ENCODE results near the gene SLC29A1.

Gene SLC29A1

GRCh38 chr6:44221961-44222335 lies 1.4 kb upstream of the SLC29A1 start:
- TF ChIP-seq ESRRG (CRISPR knock-in tag; IDR thresholded peaks at IDR 0.05): no peak
- no peak for TF ChIP-seq CSRNP3 (CRISPR knock-in tag; IDR thresholded peaks at IDR 0.05)
- TF ChIP-seq CREB5 (CRISPR knock-in tag; IDR thresholded peaks at IDR 0.05; ENCODE audit: low read depth): no peak
- 0 out of 2 replicates have a peak, but pooled peaks have one; percentile 34 for TF ChIP-seq ZFP30 (CRISPR knock-in tag; IDR thresholded peaks at IDR 0.05)
- TF ChIP-seq TCF4 (CRISPR knock-in tag; IDR thresholded peaks at IDR 0.05; ENCODE audit: borderline replicate concordance): no peak
- no peak for ATAC-seq

GRCh38 chr6:44222486-44223318 lies 693 bp upstream of the SLC29A1 start:
- TF ChIP-seq CREB5 (CRISPR knock-in tag; IDR thresholded peaks at IDR 0.05; ENCODE audit: low read depth) (no peak), PPARA (CRISPR knock-in tag; IDR thresholded peaks at IDR 0.05; ENCODE audit: borderline replicate concordance) (no peak), ARNTL (CRISPR knock-in tag; IDR thresholded peaks at IDR 0.05; ENCODE audit: borderline replicate concordance, low read depth) (no peak), ESRRG (CRISPR knock-in tag; IDR thresholded peaks at IDR 0.05) (no peak), ZNF8 (CRISPR knock-in tag; IDR thresholded peaks at IDR 0.05) (no peak), ISL1 (CRISPR knock-in tag; IDR thresholded peaks at IDR 0.05) (no peak), OSR1 (CRISPR knock-in tag; IDR thresholded peaks at IDR 0.05) (no peak), PATZ1 (CRISPR knock-in tag; IDR thresholded peaks at IDR 0.05; ENCODE audit: borderline replicate concordance) (no peak), TCF4 (CRISPR knock-in tag; IDR thresholded peaks at IDR 0.05; ENCODE audit: borderline replicate concordance) (no peak), GLIS3 (CRISPR knock-in tag; IDR thresholded peaks at IDR 0.05) (no peak)
- ATAC-seq: no peak; the same call in 2 of the 3 replicates

GRCh38 chr6:44224029-44224964 lies 902 bp downstream of the SLC29A1 start:
- ATAC-seq: peak; percentile 30
- TF ChIP-seq CSDC2 (CRISPR knock-in tag; IDR thresholded peaks at IDR 0.05) (no peak), PPARA (CRISPR knock-in tag; IDR thresholded peaks at IDR 0.05; ENCODE audit: borderline replicate concordance) (no peak), ARNTL (CRISPR knock-in tag; IDR thresholded peaks at IDR 0.05; ENCODE audit: borderline replicate concordance, low read depth) (no peak), GLIS3 (CRISPR knock-in tag; IDR thresholded peaks at IDR 0.05) (no peak)

- ATAC-seq: no peak
- TF ChIP-seq OSR1 (CRISPR knock-in tag; IDR thresholded peaks at IDR 0.05): no peak
- TF ChIP-seq TSHZ2 (CRISPR knock-in tag; IDR thresholded peaks at IDR 0.05): no peak
- no peak for TF ChIP-seq ZC3H10 (CRISPR knock-in tag; IDR thresholded peaks at IDR 0.05)
- TF ChIP-seq PPARA (CRISPR knock-in tag; IDR thresholded peaks at IDR 0.05; ENCODE audit: borderline replicate concordance): no peak
- TF ChIP-seq ZFP30 (CRISPR knock-in tag; IDR thresholded peaks at IDR 0.05): no peak
- no peak for TF ChIP-seq CSDC2 (CRISPR knock-in tag; IDR thresholded peaks at IDR 0.05)
- no peak for TF ChIP-seq BACH2 (CRISPR knock-in tag; IDR thresholded peaks at IDR 0.05; ENCODE audit: borderline replicate concordance)
- no peak for TF ChIP-seq ESRRG (CRISPR knock-in tag; IDR thresholded peaks at IDR 0.05)
- no peak for TF ChIP-seq CSRNP3 (CRISPR knock-in tag; IDR thresholded peaks at IDR 0.05)
- no peak for TF ChIP-seq PATZ1 (CRISPR knock-in tag; IDR thresholded peaks at IDR 0.05; ENCODE audit: borderline replicate concordance)
- no peak for TF ChIP-seq ARNTL (CRISPR knock-in tag; IDR thresholded peaks at IDR 0.05; ENCODE audit: borderline replicate concordance, low read depth)
- no peak for TF ChIP-seq ZNF8 (CRISPR knock-in tag; IDR thresholded peaks at IDR 0.05)
- no peak for TF ChIP-seq ZNF70 (CRISPR knock-in tag; IDR thresholded peaks at IDR 0.05)
- no peak for TF ChIP-seq TOX (CRISPR knock-in tag; IDR thresholded peaks at IDR 0.05; ENCODE audit: borderline replicate concordance)
Observed at GRCh38 chr6:44224965-44225305, 1.5 kb downstream of the SLC29A1 start.
